Naive thymus-derived CD4-positive, alpha-beta T cell (primary cell): ENCODE measurements around the gene CCDC85C. TPM values are rescaled to one million over a fixed set of nuclear protein-coding genes. Genes with fewer than 3 reads are reported as not detected.

Experiments used
- ATAC-seq: fragments of 150-1000 bp; cut with Tn5 transposase; 2 replicates; pipeline ENCODE4 v1.10.0; 2021; ENCODE audit warnings: mild to moderate bottlenecking, moderate library complexity
- CTCF ChIA-PET: fragments of 350-600 bp; sonication (Branson Sonifier 250); formaldehyde crosslinking; loops from one replicate; lab custom pipeline; 2021; ENCODE audit warnings: antibody characterized with exemption; lab: Charles Lee
- POLR2A ChIA-PET: fragments of 350-600 bp; sonication (Branson Sonifier 250); formaldehyde crosslinking; loops from one replicate; lab custom pipeline; 2021; ENCODE audit warnings: antibody characterized with exemption, inconsistent platforms; lab: Charles Lee
- DNase-seq, 9 donors: peaks; one replicate each; pipeline versions ENCODE4 v3.0.0 to v3.0.0-alpha.2; 2020 to 2022; ENCODE audit warnings: mixed read lengths in 1 of 9
- H3K27ac ChIP-seq: one replicate; pipeline ENCODE4 v1.7.0; 2013; ENCODE audit warnings: mild to moderate bottlenecking, low read depth, low read length, moderate library complexity
- H3K27me3 ChIP-seq, 2 donors: one replicate each; pipeline ENCODE4 v1.7.0; 2013; ENCODE audit warnings: low read length in 2 of 2, mild to moderate bottlenecking in 2 of 2, moderate library complexity in 2 of 2; ENCODE audit not compliant: control insufficient read depth in 2 of 2, insufficient read depth in 2 of 2
- H3K36me3 ChIP-seq, 3 experiments: 1 replicate in 2 of 3; 2 replicates in 1 of 3; pipeline ENCODE4 v1.7.0; 2013; ENCODE audit warnings: low read length in 3 of 3, mild to moderate bottlenecking in 3 of 3, moderate library complexity in 1 of 3; ENCODE audit not compliant: insufficient read depth in 3 of 3, control insufficient read depth in 2 of 3
- H3K4me1 ChIP-seq, 2 donors: one replicate each; pipeline ENCODE4 v1.7.0; 2013; ENCODE audit warnings: low read length in 2 of 2, mild to moderate bottlenecking in 2 of 2, moderate library complexity in 1 of 2; ENCODE audit not compliant: control insufficient read depth in 2 of 2, insufficient read depth in 2 of 2
- H3K4me3 ChIP-seq: 2 replicates; pipeline ENCODE4 v1.7.0; 2013; ENCODE audit warnings: mild to moderate bottlenecking, low read length
- H3K9me3 ChIP-seq, 3 experiments: 1 replicate in 2 of 3; 2 replicates in 1 of 3; pipeline ENCODE4 v1.7.0; 2013; ENCODE audit warnings: low read length in 3 of 3; ENCODE audit not compliant: control insufficient read depth in 2 of 3
- H3K27ac Mint-ChIP-seq, 9 donors: one replicate each; pipeline ENCODE4 v1.8.0; 2020 to 2022; ENCODE audit warnings: mixed read lengths in 9 of 9, mild to moderate bottlenecking in 8 of 9, moderate library complexity in 5 of 9, inconsistent platforms in 2 of 9
- H3K27me3 Mint-ChIP-seq, 5 donors: one replicate each; pipeline ENCODE4 v1.8.0; 2021 to 2022; ENCODE audit warnings: mixed read lengths in 5 of 5, mild to moderate bottlenecking in 1 of 5
- H3K36me3 Mint-ChIP-seq, 5 donors: one replicate each; pipeline ENCODE4 v1.8.0; 2020 to 2022; ENCODE audit warnings: mixed read lengths in 5 of 5, mild to moderate bottlenecking in 3 of 5, inconsistent platforms in 1 of 5
- H3K4me1 Mint-ChIP-seq, 7 donors: one replicate each; pipeline ENCODE4 v1.8.0; 2020 to 2022; ENCODE audit warnings: mixed read lengths in 7 of 7, mild to moderate bottlenecking in 3 of 7, inconsistent platforms in 1 of 7
- H3K4me3 Mint-ChIP-seq, 10 donors: one replicate each; pipeline ENCODE4 v1.8.0; 2020 to 2022; ENCODE audit warnings: mild to moderate bottlenecking in 10 of 10, mixed read lengths in 10 of 10, moderate library complexity in 6 of 10, inconsistent platforms in 2 of 10
- H3K9me3 Mint-ChIP-seq, 11 donors: one replicate each; pipeline ENCODE4 v1.8.0; 2020 to 2022; ENCODE audit warnings: mixed read lengths in 11 of 11, mild to moderate bottlenecking in 4 of 11, inconsistent platforms in 1 of 11, moderate library complexity in 1 of 11
- intact Hi-C, 2 donors: fragments of 100-400 bp; cut with micrococcal nuclease; formaldehyde crosslinking; loops; one replicate each; pipeline ENCODE4 v1.15.1; 2023
- polyA plus RNA-seq, 2 donors: library from polyadenylated mRNA; unstranded; fragments of 300-500 nt; fragmentation: Illumina TruSeq; gene quantifications; one replicate each; pipeline ENCODE4 v1.2.3, GENCODE V29; 2021
- total RNA-seq, 6 experiments: library from RNA in 5 of 6; stranded (reverse) in 5 of 6; gene quantifications; 1 replicate in 5 of 6; 2 replicates in 1 of 6; pipeline ENCODE4 v1.2.3 and lab custom pipeline; 2021 to 2026

CCDC85C gene
- total and polyA plus RNA-seq, 7 experiments from 2014 or later, result 0.76 to 9.9 (median 7.8) TPM

DNA sequence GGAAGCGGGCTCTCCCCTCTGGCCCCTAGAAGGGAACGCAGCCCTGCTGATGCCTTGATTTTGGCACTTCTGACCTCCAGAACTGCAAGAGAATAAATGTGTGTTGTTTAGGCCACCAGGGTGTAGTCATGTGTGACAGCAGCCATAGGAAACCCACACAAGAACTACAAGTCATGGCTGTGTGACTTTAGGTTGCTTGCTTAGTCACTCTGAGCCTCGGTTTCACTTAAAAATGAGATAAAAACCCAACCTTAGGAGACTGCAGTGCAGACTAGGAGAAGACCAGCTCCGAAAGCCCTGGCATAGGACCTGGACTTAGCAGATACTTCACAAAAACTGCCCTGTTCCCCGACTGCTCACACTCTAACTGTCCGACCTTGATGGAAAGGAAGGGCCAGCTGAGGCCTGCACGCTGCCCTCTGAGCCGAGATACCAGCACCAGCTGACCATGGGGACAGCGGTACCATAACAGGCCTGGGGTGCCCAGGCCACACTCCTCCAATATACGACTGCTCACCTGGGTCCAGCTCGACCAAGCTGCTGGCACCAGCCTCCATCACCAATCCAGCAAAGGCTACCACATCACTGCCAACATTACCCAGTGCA, 53.5 kb downstream of the CCDC85C start:
- CTCF ChIA-PET, result no interaction called here
- H3K9me3 Mint-ChIP-seq, result no peaks in the 10 kb centered on the region
- intact Hi-C loops, result no loop called here
- H3K4me3 ChIP-seq, result no peak overlapping the region
- H3K27me3 ChIP-seq, result no peaks in the 10 kb centered on the region
- ATAC-seq, result no peak
- peaks cover 0 to 8% (median 4%) of the 10 kb centered on the region in 7 donors for H3K4me1 Mint-ChIP-seq
- no peak overlapping the region for H3K4me3 Mint-ChIP-seq
- H3K9me3 ChIP-seq, result no peaks in the 10 kb centered on the region
- POLR2A ChIA-PET, result no interaction called here
- H3K27ac Mint-ChIP-seq, result peak overlapping the region in 1 of 9 donors; percentile 48
- no peaks in the 10 kb centered on the region for H3K27me3 Mint-ChIP-seq
- H3K36me3 ChIP-seq, result no peaks in the 10 kb centered on the region
- DNase-seq, result no peak
- H3K36me3 Mint-ChIP-seq, result no peaks in the 10 kb centered on the region
- no peak overlapping the region for H3K27ac ChIP-seq
- H3K4me1 ChIP-seq, result no peaks in the 10 kb centered on the region

DNA sequence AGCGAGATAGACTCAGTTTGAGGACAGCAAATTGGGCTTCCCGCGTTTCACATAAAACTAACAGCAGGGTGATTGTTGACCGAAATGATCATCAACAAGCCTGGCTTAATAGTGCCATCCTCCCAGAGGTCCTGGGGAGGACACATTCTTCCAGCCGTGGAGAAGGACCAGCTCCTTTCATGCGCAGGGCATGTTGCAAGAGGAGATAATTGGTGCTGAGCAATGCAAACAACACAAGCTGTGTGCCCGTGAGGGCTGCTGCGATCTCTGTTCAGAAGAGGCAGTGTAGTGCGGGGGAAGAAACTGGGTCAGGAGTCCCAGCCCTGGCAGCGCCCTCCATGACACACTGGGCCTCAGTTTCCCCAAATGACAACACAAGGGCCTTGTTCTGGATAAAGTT, 54.3 kb downstream of the CCDC85C start:
- intact Hi-C loops, result no loop called here
- no peaks in the 10 kb centered on the region for H3K36me3 Mint-ChIP-seq
- POLR2A ChIA-PET, result interaction anchor here (0.5 kb wide), 1 partner anchor 33 kb away, joined by 3 read pairs; no protein-coding TSS in a partner anchor
- Histone ChIP-seq H3K27me3 (no peaks in the 10 kb centered on the region), H3K27ac (no peak overlapping the region), H3K9me3 (no peaks in the 10 kb centered on the region), H3K36me3 (no peaks in the 10 kb centered on the region), H3K4me3 (no peak overlapping the region), H3K4me1 (no peaks in the 10 kb centered on the region)
- no peaks in the 10 kb centered on the region for H3K9me3 Mint-ChIP-seq
- no peak for DNase-seq
- H3K27me3 Mint-ChIP-seq, result no peaks in the 10 kb centered on the region
- peak overlapping the region in 1 of 9 donors; percentile 4 for H3K27ac Mint-ChIP-seq
- CTCF ChIA-PET, result interaction anchor here (0.6 kb wide), 1 partner anchor 549 kb away, joined by 3 read pairs; no protein-coding TSS in a partner anchor
- H3K4me1 Mint-ChIP-seq, result peaks cover 0 to 8% (median 4%) of the 10 kb centered on the region in 7 donors
- H3K4me3 Mint-ChIP-seq, result no peak overlapping the region
- no peak for ATAC-seq

DNA sequence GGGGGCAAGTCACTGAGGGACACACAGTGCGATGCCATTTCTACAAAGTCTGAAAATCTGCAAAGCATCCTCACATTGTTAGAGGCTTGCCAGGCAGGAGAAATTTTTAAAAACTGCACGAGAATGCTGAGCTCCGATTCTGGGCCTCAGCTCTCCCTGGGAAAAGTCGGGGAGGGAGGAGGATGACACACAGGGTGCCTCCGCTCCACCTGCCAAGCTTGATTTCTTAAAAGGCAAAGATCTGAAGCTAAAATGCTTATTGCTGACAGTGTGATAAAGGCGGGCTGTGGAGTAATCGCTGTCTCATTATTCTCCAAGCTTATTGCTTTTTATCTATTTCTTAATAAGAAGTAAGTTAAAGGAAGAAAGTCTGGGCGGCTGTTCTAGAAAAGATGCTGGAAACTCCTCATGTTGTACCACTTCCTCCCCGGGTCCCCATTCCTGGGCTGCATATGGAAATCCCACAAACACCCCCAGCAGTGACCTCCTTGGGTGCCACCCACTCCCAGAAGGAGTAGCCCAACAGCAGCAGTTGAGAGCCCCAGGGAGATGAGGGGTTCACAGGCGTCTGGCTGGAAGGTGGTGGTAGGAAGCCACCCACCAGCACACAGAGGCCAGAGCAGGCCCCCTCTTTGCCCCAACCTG, 55.0 kb downstream of the CCDC85C start:
- H3K27me3 Mint-ChIP-seq, result no peaks in the 10 kb centered on the region
- POLR2A ChIA-PET, result no interaction called here
- CTCF ChIA-PET, result interaction anchor here (0.6 kb wide), 1 partner anchor 550 kb away, joined by 3 read pairs; no protein-coding TSS in a partner anchor
- no peaks in the 10 kb centered on the region for H3K9me3 Mint-ChIP-seq
- Histone ChIP-seq H3K4me3 (no peak overlapping the region), H3K36me3 (no peaks in the 10 kb centered on the region), H3K27me3 (no peaks in the 10 kb centered on the region), H3K4me1 (no peaks in the 10 kb centered on the region), H3K27ac (no peak overlapping the region), H3K9me3 (no peaks in the 10 kb centered on the region)
- ATAC-seq (no peak), DNase-seq (no peak)
- intact Hi-C loops, result no loop called here
- H3K4me1 Mint-ChIP-seq, result peaks cover 0 to 10% (median 4%) of the 10 kb centered on the region in 7 donors
- H3K27ac Mint-ChIP-seq, result peak overlapping the region in 1 of 9 donors; percentile 4
- H3K4me3 Mint-ChIP-seq, result no peak overlapping the region
- H3K36me3 Mint-ChIP-seq, result no peaks in the 10 kb centered on the region

DNA sequence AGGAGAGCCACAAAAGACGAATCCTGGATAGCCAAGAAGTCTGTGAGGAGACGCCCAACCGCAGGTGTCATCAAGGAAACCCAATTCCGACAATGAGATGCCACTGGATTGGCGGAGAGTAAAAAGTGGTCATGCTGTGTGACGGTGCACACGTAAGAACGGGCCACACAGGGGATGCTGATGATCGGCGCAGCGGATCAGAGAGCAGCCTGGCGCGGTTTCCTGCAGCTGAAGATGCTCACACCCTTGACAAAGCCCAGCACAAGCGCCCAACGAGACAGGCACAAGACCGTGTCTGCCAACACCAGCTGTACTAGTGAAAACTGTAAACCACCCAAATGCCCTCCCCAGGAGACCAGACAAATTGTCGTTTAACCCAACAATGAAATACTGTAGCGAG, 55.8 kb downstream of the CCDC85C start:
- Histone ChIP-seq H3K27me3 (no peaks in the 10 kb centered on the region), H3K27ac (no peak overlapping the region), H3K9me3 (no peaks in the 10 kb centered on the region), H3K4me3 (no peak overlapping the region), H3K4me1 (no peaks in the 10 kb centered on the region), H3K36me3 (no peaks in the 10 kb centered on the region)
- Mint-ChIP-seq H3K36me3 (no peaks in the 10 kb centered on the region), H3K27ac (no peak overlapping the region), H3K27me3 (no peaks in the 10 kb centered on the region), H3K4me3 (no peak overlapping the region), H3K9me3 (no peaks in the 10 kb centered on the region), H3K4me1 (peaks cover 0 to 13% (median 5%) of the 10 kb centered on the region in 7 donors)
- ChIA-PET CTCF (no interaction called here), POLR2A (no interaction called here)
- intact Hi-C loops, result no loop called here
- no peak for ATAC-seq
- no peak for DNase-seq

DNA sequence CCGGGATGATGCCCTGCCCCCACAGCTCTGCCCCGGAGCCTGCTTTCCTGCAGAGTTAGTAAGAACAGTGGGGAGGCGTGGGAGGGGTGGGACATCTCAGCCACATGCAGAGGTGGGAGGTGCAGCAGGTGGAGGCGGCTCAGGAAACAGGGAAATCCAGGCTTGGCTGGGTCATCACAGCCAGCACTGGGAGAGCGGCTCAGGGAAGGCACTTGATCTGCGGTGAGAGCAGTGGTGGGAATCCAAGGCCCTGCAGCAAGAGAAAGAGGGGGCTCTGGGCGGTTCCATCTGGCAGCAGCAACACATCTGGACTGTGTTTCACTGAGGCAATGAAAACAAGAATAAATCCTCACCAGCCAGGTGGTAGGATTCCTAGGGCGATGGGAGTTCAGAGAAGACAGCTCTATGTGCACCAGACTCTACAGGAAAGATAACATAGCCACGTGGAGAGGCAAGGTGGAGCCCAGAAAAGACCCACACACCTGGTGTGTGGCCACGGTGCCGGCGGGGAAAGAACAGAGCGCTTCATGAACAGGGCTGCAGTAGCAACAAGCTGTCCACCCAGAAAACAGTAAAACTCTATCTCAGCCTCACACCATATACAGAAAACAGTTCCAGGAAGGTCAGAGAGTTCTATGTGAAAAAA, 57.6 kb downstream of the CCDC85C start:
- H3K4me3 ChIP-seq, result no peak overlapping the region
- intact Hi-C loops, result no loop called here
- Mint-ChIP-seq H3K4me3 (no peak overlapping the region), H3K27ac (peak overlapping the region in 1 of 9 donors; percentile 17), H3K4me1 (peaks cover 0 to 24% (median 11%) of the 10 kb centered on the region in 7 donors), H3K36me3 (no peaks in the 10 kb centered on the region), H3K9me3 (no peaks in the 10 kb centered on the region), H3K27me3 (no peaks in the 10 kb centered on the region)
- ChIA-PET POLR2A (interaction anchor here (0.8 kb wide), 1 partner anchor 9 kb away, joined by 3 read pairs; no protein-coding TSS in a partner anchor), CTCF (interaction anchor here (0.6 kb wide), 1 partner anchor 32 kb away, joined by 3 read pairs; no protein-coding TSS in a partner anchor)
- ATAC-seq, result no peak
- no peaks in the 10 kb centered on the region for H3K4me1 ChIP-seq
- H3K27ac ChIP-seq, result no peak overlapping the region
- no peaks in the 10 kb centered on the region for H3K27me3 ChIP-seq
- H3K9me3 ChIP-seq, result no peaks in the 10 kb centered on the region
- no peak for DNase-seq
- H3K36me3 ChIP-seq, result no peaks in the 10 kb centered on the region

DNA sequence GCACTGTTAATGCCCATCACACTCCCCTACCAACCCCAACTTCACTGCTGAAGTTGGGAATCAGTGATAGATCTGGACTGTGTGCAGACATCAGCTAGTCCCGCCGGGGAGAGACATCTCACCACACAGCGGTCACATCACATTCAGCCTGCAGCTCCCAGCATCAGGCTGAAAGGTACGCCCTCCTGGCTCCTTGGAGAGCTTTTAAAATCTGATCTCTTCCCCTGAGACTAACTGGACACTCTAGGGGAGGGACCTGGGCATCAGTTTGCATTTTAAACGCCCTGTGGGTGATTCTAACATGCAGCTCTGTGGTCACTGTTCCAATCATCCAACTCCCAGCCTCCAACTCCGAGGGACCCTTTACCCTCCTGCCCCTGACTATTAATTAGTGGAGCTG, 58.4 kb downstream of the CCDC85C start:
- intact Hi-C loops, result no loop called here
- ChIA-PET POLR2A (interaction anchor here (0.8 kb wide), 1 partner anchor 10 kb away, joined by 3 read pairs; no protein-coding TSS in a partner anchor), CTCF (no interaction called here)
- no peak overlapping the region for H3K4me3 Mint-ChIP-seq
- H3K27me3 Mint-ChIP-seq, result no peaks in the 10 kb centered on the region
- Histone ChIP-seq H3K4me3 (no peak overlapping the region), H3K9me3 (no peaks in the 10 kb centered on the region), H3K27ac (no peak overlapping the region), H3K4me1 (no peaks in the 10 kb centered on the region), H3K27me3 (no peaks in the 10 kb centered on the region), H3K36me3 (no peaks in the 10 kb centered on the region)
- H3K36me3 Mint-ChIP-seq, result no peaks in the 10 kb centered on the region
- no peaks in the 10 kb centered on the region for H3K9me3 Mint-ChIP-seq
- ATAC-seq (no peak), DNase-seq (no peak)
- peaks cover 0 to 21% (median 14%) of the 10 kb centered on the region in 7 donors for H3K4me1 Mint-ChIP-seq
- no peak overlapping the region for H3K27ac Mint-ChIP-seq
